Peyer's patch (tissue), 4 donors: ENCODE data around the gene CRADD. TPM values are rescaled to one million over a fixed set of nuclear protein-coding genes. Genes with fewer than 3 reads are reported as not detected.

ENCODE experiments used
- DNase-seq, 3 donors: peaks; one replicate each; pipeline ENCODE4 v3.0.0-alpha.2; 2017 to 2019
- H3K27ac ChIP-seq, 4 donors: fragments of 200-600 bp; sonication (generic); one replicate each; pipeline ENCODE4 v1.5.1; 2016 to 2019
- H3K27me3 ChIP-seq, 2 donors: fragments of 200-600 bp; sonication (generic); one replicate each; pipeline ENCODE4 v1.5.1; 2019
- H3K36me3 ChIP-seq, 3 donors: fragments of 200-600 bp; sonication (generic); one replicate each; pipeline ENCODE4 v1.5.1; 2016 to 2019
- H3K4me1 ChIP-seq, 4 donors: fragments of 200-600 bp; sonication (generic); one replicate each; pipeline ENCODE4 v1.5.1; 2016 to 2019
- H3K4me3 ChIP-seq, 4 donors: fragments of 200-600 bp; sonication (generic); 1 replicate in 3 of 4; 2 replicates in 1 of 4; pipeline ENCODE4 v1.5.1; 2016 to 2019; ENCODE audit warnings: mild to moderate bottlenecking in 1 of 4
- H3K9me3 ChIP-seq, 4 donors: fragments of 200-600 bp; sonication (generic); one replicate each; pipeline ENCODE4 v1.5.1; 2016 to 2019; ENCODE audit warnings: mild to moderate bottlenecking in 1 of 4
- CTCF ChIP-seq, 6 experiments: fragments of 450-650 bp in 4 of 6; fragments of 200-600 bp in 2 of 6; sonication (generic) in 1 of 6; IDR thresholded peaks; one replicate each; pipeline ENCODE4 v1.5.1; 2017 to 2019; ENCODE audit warnings: antibody characterized with exemption in 6 of 6, mild to moderate bottlenecking in 3 of 6, moderate library complexity in 1 of 6
- POLR2A ChIP-seq, 2 donors: fragments of 450-650 bp; IDR thresholded peaks; one replicate each; pipeline ENCODE4 v1.5.1; 2017; ENCODE audit warnings: antibody characterized with exemption in 2 of 2, mild to moderate bottlenecking in 2 of 2, moderate library complexity in 2 of 2
- total RNA-seq, 4 donors: library from RNA; depleted of rRNA; stranded (reverse); fragments of >200 nt; gene quantifications; one replicate each; pipeline ENCODE4 v1.1.0, GENCODE V29; 2016

The CRADD gene
- total RNA-seq, 4 donors from 2014 or later = 66.3 to 128 (median 89.4) TPM

GRCh38 chr12:93653079-93653478, 24.1 kb upstream of the CRADD start:
- TF ChIP-seq CTCF (IDR thresholded peaks at IDR 0.05) (no peak), POLR2A (IDR thresholded peaks at IDR 0.05) (no peak)
- Histone ChIP-seq H3K4me3 (no peak overlapping the region), H3K27me3 (no peaks in the 10 kb centered on the region), H3K27ac (no peak overlapping the region), H3K36me3 (no peaks in the 10 kb centered on the region), H3K4me1 (no peaks in the 10 kb centered on the region), H3K9me3 (no peaks in the 10 kb centered on the region)
- DNase-seq = no peak

GRCh38 chr12:93653712-93654111, 23.5 kb upstream of the CRADD start:
- TF ChIP-seq POLR2A (IDR thresholded peaks at IDR 0.05) (no peak), CTCF (IDR thresholded peaks at IDR 0.05) (no peak)
- no peak for DNase-seq
- Histone ChIP-seq H3K4me1 (no peaks in the 10 kb centered on the region), H3K36me3 (no peaks in the 10 kb centered on the region), H3K9me3 (no peaks in the 10 kb centered on the region), H3K27ac (no peak overlapping the region), H3K27me3 (no peaks in the 10 kb centered on the region), H3K4me3 (no peak overlapping the region)

- H3K36me3 ChIP-seq = no peaks in the 10 kb centered on the region
- DNase-seq = no peak
- TF ChIP-seq POLR2A (IDR thresholded peaks at IDR 0.05) (no peak), CTCF (IDR thresholded peaks at IDR 0.05) (no peak)
These were observed 22.8 kb upstream of the CRADD start for GRCh38 chr12:93654421-93654820.

GRCh38 chr12:93657071-93657470, 20.1 kb upstream of the CRADD start:
- DNase-seq = no peak
- Histone ChIP-seq H3K27ac (no peak overlapping the region), H3K4me1 (no peaks in the 10 kb centered on the region), H3K4me3 (no peak overlapping the region), H3K27me3 (no peaks in the 10 kb centered on the region), H3K36me3 (no peaks in the 10 kb centered on the region), H3K9me3 (no peaks in the 10 kb centered on the region)
- no peak for TF ChIP-seq CTCF (IDR thresholded peaks at IDR 0.05)
- no peak for TF ChIP-seq POLR2A (IDR thresholded peaks at IDR 0.05)

More at GRCh38 chr12:93654421-93654820, 22.8 kb upstream of the CRADD start:
- Histone ChIP-seq H3K4me3 (no peak overlapping the region), H3K4me1 (no peaks in the 10 kb centered on the region), H3K27me3 (no peaks in the 10 kb centered on the region), H3K9me3 (no peaks in the 10 kb centered on the region), H3K27ac (no peak overlapping the region)

GRCh38 chr12:93661021-93661420, 16.2 kb upstream of the CRADD start:
- TF ChIP-seq POLR2A (IDR thresholded peaks at IDR 0.05) (no peak), CTCF (IDR thresholded peaks at IDR 0.05) (no peak)
- no peaks in the 10 kb centered on the region for H3K27me3 ChIP-seq
- no peak for DNase-seq
- H3K4me3 ChIP-seq = no peak overlapping the region
- no peaks in the 10 kb centered on the region for H3K4me1 ChIP-seq
- no peaks in the 10 kb centered on the region for H3K36me3 ChIP-seq
- no peak overlapping the region for H3K27ac ChIP-seq
- H3K9me3 ChIP-seq = no peaks in the 10 kb centered on the region
